ENCODE results near the gene CTDP1.
"Not testable (repeated sequence)": the region's sequence is repeated elsewhere in the genome, so short reads cannot be mapped to it uniquely, and the experiment has no call there.

GRCh38 chr18:79719478-79720358 lies 40.1 kb downstream of the CTDP1 start:
- TF ChIP-seq, protein P1, sequence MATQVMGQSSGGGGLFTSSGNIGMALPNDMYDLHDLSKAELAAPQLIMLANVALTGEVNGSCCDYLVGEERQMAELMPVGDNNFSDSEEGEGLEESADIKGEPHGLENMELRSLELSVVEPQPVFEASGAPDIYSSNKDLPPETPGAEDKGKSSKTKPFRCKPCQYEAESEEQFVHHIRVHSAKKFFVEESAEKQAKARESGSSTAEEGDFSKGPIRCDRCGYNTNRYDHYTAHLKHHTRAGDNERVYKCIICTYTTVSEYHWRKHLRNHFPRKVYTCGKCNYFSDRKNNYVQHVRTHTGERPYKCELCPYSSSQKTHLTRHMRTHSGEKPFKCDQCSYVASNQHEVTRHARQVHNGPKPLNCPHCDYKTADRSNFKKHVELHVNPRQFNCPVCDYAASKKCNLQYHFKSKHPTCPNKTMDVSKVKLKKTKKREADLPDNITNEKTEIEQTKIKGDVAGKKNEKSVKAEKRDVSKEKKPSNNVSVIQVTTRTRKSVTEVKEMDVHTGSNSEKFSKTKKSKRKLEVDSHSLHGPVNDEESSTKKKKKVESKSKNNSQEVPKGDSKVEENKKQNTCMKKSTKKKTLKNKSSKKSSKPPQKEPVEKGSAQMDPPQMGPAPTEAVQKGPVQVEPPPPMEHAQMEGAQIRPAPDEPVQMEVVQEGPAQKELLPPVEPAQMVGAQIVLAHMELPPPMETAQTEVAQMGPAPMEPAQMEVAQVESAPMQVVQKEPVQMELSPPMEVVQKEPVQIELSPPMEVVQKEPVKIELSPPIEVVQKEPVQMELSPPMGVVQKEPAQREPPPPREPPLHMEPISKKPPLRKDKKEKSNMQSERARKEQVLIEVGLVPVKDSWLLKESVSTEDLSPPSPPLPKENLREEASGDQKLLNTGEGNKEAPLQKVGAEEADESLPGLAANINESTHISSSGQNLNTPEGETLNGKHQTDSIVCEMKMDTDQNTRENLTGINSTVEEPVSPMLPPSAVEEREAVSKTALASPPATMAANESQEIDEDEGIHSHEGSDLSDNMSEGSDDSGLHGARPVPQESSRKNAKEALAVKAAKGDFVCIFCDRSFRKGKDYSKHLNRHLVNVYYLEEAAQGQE (IDR thresholded peaks at IDR 0.05; ENCODE audit: borderline replicate concordance) = not testable (repeated sequence)
- TF ChIP-seq, protein P1 (CRISPR knock-in tag; IDR thresholded peaks at IDR 0.05; ENCODE audit: low read depth) = not testable (repeated sequence)
- TF ChIP-seq HDAC2 (IDR thresholded peaks at IDR 0.05); SMARCA4 (IDR thresholded peaks at IDR 0.05); ESRRA (IDR thresholded peaks at IDR 0.05; ENCODE audit: borderline replicate concordance, low read depth); ZNF780A (CRISPR knock-in tag; IDR thresholded peaks at IDR 0.05); PHF8 (IDR thresholded peaks at IDR 0.05; ENCODE audit: borderline replicate concordance, low read length); CHD2 (IDR thresholded peaks at IDR 0.05; ENCODE audit: low read depth, low read length); NFE2L1 (tag; IDR thresholded peaks at IDR 0.05; ENCODE audit: borderline replicate concordance, low read depth): not testable (repeated sequence)
